ENCODE results near the gene CKS1B.

Gene CKS1B

DNA sequence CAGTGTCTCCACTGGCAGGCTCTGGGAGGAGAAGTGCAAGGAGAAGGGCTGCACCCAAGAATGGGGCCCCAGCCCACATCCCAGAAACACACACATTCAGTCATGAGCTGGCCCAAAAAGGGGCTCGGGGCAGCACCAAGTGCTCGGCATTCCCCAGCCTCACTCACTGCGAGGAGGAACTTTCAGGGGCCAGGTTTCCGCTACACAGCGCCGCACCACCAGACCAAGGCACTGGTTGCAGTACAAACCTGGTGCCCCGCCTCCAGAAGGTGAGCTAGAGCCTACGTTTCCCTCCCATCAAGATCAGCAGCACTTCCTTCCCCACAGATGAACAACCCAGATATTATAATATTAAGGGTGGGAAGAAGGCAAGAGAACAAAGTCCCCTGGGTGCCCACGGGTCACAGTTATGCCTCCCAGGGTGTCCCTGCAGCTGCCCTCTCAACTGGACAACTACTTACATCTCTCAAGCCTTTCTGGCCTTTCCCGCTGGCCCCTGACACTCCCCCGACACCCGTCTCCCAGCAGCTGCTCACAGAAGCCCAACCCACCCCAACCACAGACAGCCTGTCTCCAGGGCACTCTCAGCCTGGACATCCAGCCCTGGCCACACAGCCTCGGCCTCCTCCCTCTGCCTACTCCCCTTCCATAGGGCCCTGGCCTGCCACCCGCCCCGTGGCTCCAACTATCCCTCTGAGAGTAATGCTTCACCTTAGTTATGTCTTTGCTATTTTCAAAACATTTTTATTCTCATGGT lies 22.4 kb upstream of the CKS1B start:
- TF ChIP-seq, protein P1, sequence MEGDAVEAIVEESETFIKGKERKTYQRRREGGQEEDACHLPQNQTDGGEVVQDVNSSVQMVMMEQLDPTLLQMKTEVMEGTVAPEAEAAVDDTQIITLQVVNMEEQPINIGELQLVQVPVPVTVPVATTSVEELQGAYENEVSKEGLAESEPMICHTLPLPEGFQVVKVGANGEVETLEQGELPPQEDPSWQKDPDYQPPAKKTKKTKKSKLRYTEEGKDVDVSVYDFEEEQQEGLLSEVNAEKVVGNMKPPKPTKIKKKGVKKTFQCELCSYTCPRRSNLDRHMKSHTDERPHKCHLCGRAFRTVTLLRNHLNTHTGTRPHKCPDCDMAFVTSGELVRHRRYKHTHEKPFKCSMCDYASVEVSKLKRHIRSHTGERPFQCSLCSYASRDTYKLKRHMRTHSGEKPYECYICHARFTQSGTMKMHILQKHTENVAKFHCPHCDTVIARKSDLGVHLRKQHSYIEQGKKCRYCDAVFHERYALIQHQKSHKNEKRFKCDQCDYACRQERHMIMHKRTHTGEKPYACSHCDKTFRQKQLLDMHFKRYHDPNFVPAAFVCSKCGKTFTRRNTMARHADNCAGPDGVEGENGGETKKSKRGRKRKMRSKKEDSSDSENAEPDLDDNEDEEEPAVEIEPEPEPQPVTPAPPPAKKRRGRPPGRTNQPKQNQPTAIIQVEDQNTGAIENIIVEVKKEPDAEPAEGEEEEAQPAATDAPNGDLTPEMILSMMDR (IDR thresholded peaks at IDR 0.05; ENCODE audit: low read length): no peak
- TF ChIP-seq EZH2 (optimal IDR thresholded peaks at IDR 0.05; ENCODE audit: low read depth, low read length) (no peak), EZH2phosphoT487 (IDR thresholded peaks at IDR 0.05; ENCODE audit: low read length) (no peak)
- Histone ChIP-seq H3K4me2 (ENCODE audit: low read depth, low read length) (peak overlapping the region; percentile 90), H3K79me2 (ENCODE audit: low read length) (peaks cover 74% of the 10 kb centered on the region), H3F3A (ENCODE audit: insufficient read depth, low read length) (peaks cover 81% of the 10 kb centered on the region), H3K9me2 (replicated peaks; ENCODE audit: insufficient read depth, low read length) (no peaks in the 10 kb centered on the region), H3K27me3 (replicated peaks; ENCODE audit: insufficient read depth, low read length) (no peaks in the 10 kb centered on the region), H3K27ac (ENCODE audit: low read length) (peak overlapping the region; percentile 95), H3K9ac (ENCODE audit: low read length) (peak overlapping the region; percentile 92), H3K4me1 (ENCODE audit: low read length) (peaks cover 57% of the 10 kb centered on the region), H3K36me3 (replicated peaks; ENCODE audit: insufficient read depth, low read length) (0 out of 2 replicates have a peak, but pooled peaks cover 5% of the 10 kb centered on the region), H4K20me1 (ENCODE audit: insufficient read depth, low read length) (no peaks in the 10 kb centered on the region), H3K9me3 (replicated peaks; ENCODE audit: insufficient read depth, low read length) (no peaks in the 10 kb centered on the region), H2AFZ (ENCODE audit: low read length) (no peak overlapping the region), H3K4me3 (ENCODE audit: low read length) (peak overlapping the region; percentile 80)
- peak; percentile 93 for DNase-seq

DNA sequence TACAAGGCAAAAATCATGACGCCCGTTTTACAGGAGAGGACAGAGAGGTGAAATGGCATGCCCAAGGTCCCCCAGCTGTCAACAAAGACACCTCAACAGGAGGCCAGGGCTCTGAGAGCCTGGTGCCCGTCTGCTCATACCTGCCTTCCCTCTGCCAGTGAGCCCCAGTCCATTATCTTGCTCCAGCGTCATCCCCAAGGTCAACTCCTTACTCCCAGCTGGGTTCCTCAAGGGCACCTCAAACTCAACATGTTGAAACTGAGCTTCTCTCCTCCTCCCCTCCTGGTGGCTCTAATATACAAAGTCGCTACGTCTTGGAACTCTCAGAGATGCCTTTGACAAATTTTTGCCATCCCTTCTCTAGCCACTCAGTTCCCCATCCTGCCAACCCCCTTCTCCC lies 21.8 kb upstream of the CKS1B start:
- peaks cover 70% of the 10 kb centered on the region for H3K79me2 ChIP-seq (ENCODE audit: low read length)
- H3K4me3 ChIP-seq (ENCODE audit: low read length): peak overlapping the region; percentile 80
- no peaks in the 10 kb centered on the region for H3K9me2 ChIP-seq (replicated peaks; ENCODE audit: insufficient read depth, low read length)
- 0 out of 2 replicates have a peak, but pooled peaks cover 5% of the 10 kb centered on the region for H3K36me3 ChIP-seq (replicated peaks; ENCODE audit: insufficient read depth, low read length)
- peak overlapping the region; percentile 90 for H3K4me2 ChIP-seq (ENCODE audit: low read depth, low read length)
- peaks cover 52% of the 10 kb centered on the region for H3K4me1 ChIP-seq (ENCODE audit: low read length)
- DNase-seq: peak; percentile 44
- no peaks in the 10 kb centered on the region for H4K20me1 ChIP-seq (ENCODE audit: insufficient read depth, low read length)
- peak overlapping the region; percentile 95 for H3K27ac ChIP-seq (ENCODE audit: low read length)
- H2AFZ ChIP-seq (ENCODE audit: low read length): no peak overlapping the region
- H3K27me3 ChIP-seq (replicated peaks; ENCODE audit: insufficient read depth, low read length): no peaks in the 10 kb centered on the region
- no peaks in the 10 kb centered on the region for H3K9me3 ChIP-seq (replicated peaks; ENCODE audit: insufficient read depth, low read length)
- peaks cover 83% of the 10 kb centered on the region for H3F3A ChIP-seq (ENCODE audit: insufficient read depth, low read length)
- TF ChIP-seq, protein P1 (IDR thresholded peaks at IDR 0.05; ENCODE audit: low read length): no peak
- no peak for TF ChIP-seq EZH2phosphoT487 (IDR thresholded peaks at IDR 0.05; ENCODE audit: low read length)
- TF ChIP-seq EZH2 (optimal IDR thresholded peaks at IDR 0.05; ENCODE audit: low read depth, low read length): no peak
- H3K9ac ChIP-seq (ENCODE audit: low read length): peak overlapping the region; percentile 92

DNA sequence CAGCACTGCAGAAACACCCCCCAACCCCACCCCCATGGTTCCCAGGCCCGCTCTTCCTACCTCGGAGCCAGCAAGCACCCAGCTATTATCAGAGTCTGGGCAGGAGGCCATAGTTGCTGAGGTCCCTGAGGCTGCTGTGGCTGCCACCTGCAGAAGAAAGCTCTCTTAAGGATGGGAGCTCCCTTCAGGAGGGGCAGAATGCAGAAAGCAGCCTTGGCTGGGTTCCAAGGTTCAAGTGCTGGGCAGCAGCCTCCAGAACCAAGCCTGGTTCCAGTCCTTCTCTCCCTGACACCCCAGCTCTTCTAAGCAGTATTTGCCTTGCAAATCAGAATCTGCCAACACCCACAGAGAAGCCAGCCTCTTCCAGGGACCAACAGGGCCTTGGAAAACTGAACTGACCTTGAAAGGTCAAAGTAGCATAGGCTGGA lies 20.9 kb upstream of the CKS1B start:
- H3K4me2 ChIP-seq (ENCODE audit: low read depth, low read length): peak overlapping the region; percentile 90
- H3K9me2 ChIP-seq (replicated peaks; ENCODE audit: insufficient read depth, low read length): no peaks in the 10 kb centered on the region
- DNase-seq: peak; percentile 67
- peak overlapping the region; percentile 95 for H3K27ac ChIP-seq (ENCODE audit: low read length)
- H2AFZ ChIP-seq (ENCODE audit: low read length): no peak overlapping the region
- H3K9ac ChIP-seq (ENCODE audit: low read length): peak overlapping the region; percentile 92
- TF ChIP-seq EZH2 (optimal IDR thresholded peaks at IDR 0.05; ENCODE audit: low read depth, low read length): no peak
- TF ChIP-seq, protein P1 (IDR thresholded peaks at IDR 0.05; ENCODE audit: low read length): no peak
- TF ChIP-seq EZH2phosphoT487 (IDR thresholded peaks at IDR 0.05; ENCODE audit: low read length): no peak
- peaks cover 70% of the 10 kb centered on the region for H3K79me2 ChIP-seq (ENCODE audit: low read length)
- H4K20me1 ChIP-seq (ENCODE audit: insufficient read depth, low read length): no peaks in the 10 kb centered on the region
- 0 out of 2 replicates have a peak, but pooled peaks cover 7% of the 10 kb centered on the region for H3K36me3 ChIP-seq (replicated peaks; ENCODE audit: insufficient read depth, low read length)
- H3K27me3 ChIP-seq (replicated peaks; ENCODE audit: insufficient read depth, low read length): no peaks in the 10 kb centered on the region
- H3K4me3 ChIP-seq (ENCODE audit: low read length): peak overlapping the region; percentile 80
- no peaks in the 10 kb centered on the region for H3K9me3 ChIP-seq (replicated peaks; ENCODE audit: insufficient read depth, low read length)
- H3K4me1 ChIP-seq (ENCODE audit: low read length): peaks cover 43% of the 10 kb centered on the region
- H3F3A ChIP-seq (ENCODE audit: insufficient read depth, low read length): peaks cover 83% of the 10 kb centered on the region
